Measurements from ENCODE around the gene FBXO10.

Gene FBXO10

GRCh38 chr9:37540634-37541033, 35.5 kb downstream of the FBXO10 start:
- H3K9me3 Mint-ChIP-seq, result no peaks in the 10 kb centered on the region
- H3K36me3 Mint-ChIP-seq (ENCODE audit: insufficient read depth), result peaks cover 2% of the 10 kb centered on the region
- H3K4me3 Mint-ChIP-seq, result no peak overlapping the region
- no peak overlapping the region for H3K27ac Mint-ChIP-seq (ENCODE audit: low read depth)
- no peak for DNase-seq (ENCODE audit: low spot score in 2 of 2)
- no peak for ATAC-seq (replicated peaks; ENCODE audit: extremely low read depth, poor library complexity, severe bottlenecking)
- no peaks in the 10 kb centered on the region for H3K4me1 Mint-ChIP-seq
- no peaks in the 10 kb centered on the region for H3K27me3 Mint-ChIP-seq

- ATAC-seq (replicated peaks; ENCODE audit: extremely low read depth, poor library complexity, severe bottlenecking) (no peak), DNase-seq (ENCODE audit: low spot score in 2 of 2) (no peak)
- H3K36me3 Mint-ChIP-seq (ENCODE audit: insufficient read depth), result peaks cover 2% of the 10 kb centered on the region
- H3K4me3 Mint-ChIP-seq, result no peak overlapping the region
- H3K4me1 Mint-ChIP-seq, result no peaks in the 10 kb centered on the region
- no peak overlapping the region for H3K27ac Mint-ChIP-seq (ENCODE audit: low read depth)
- no peaks in the 10 kb centered on the region for H3K27me3 Mint-ChIP-seq
- H3K9me3 Mint-ChIP-seq, result no peaks in the 10 kb centered on the region
These were observed 36.5 kb downstream of the FBXO10 start for GRCh38 chr9:37539634-37540033.

DNA sequence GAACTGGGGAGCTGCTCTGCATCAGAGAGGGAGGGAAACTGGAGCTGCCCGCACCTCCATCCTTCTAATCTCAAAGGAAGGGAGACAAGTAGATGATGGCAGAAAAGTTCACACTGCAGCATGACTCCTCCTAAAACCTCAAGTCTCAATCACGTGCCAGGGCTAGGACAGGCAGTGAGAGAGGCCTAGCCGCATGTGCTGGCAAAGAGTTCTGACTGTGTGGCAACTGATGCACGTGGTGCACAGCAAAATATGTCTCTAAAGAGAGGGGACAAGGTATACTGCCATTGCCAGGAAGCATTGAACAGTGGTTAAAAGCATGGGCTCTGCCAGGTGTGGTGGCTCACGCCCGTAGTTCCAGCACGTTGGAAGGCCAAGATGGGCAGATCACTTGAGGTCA, 38.1 kb downstream of the FBXO10 start:
- Mint-ChIP-seq H3K36me3 (ENCODE audit: insufficient read depth) (peaks cover 2% of the 10 kb centered on the region), H3K4me3 (no peak overlapping the region), H3K9me3 (no peaks in the 10 kb centered on the region), H3K27ac (ENCODE audit: low read depth) (no peak overlapping the region), H3K27me3 (no peaks in the 10 kb centered on the region), H3K4me1 (no peaks in the 10 kb centered on the region)
- DNase-seq (ENCODE audit: low spot score in 2 of 2) (no peak), ATAC-seq (replicated peaks; ENCODE audit: extremely low read depth, poor library complexity, severe bottlenecking) (no peak)

DNA sequence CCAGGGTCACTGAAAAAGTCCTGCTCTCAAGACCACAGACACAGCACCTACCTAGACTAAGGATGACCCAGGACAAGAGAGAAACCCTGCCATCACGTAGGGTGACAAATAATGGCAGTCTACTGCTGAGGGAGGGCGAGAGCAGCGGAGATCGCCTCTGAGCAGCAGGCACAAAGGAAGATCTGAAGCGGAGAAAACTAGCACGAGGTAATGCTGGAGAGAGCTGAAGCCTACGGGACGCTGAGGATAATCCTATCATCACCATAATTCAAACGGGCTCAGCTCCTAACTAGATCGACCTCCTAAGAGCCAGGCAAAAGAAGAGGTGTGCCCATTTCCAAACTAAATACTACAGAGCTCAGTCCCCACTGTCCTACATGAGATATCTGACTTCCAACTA, 41.3 kb downstream of the FBXO10 start:
- no peaks in the 10 kb centered on the region for H3K9me3 Mint-ChIP-seq
- peak overlapping the region; percentile 10 for H3K27ac Mint-ChIP-seq (ENCODE audit: low read depth)
- peaks cover 5% of the 10 kb centered on the region for H3K4me1 Mint-ChIP-seq
- no peak for DNase-seq (ENCODE audit: low spot score in 2 of 2)
- no peak overlapping the region for H3K4me3 Mint-ChIP-seq
- H3K27me3 Mint-ChIP-seq, result no peaks in the 10 kb centered on the region
- peaks cover 5% of the 10 kb centered on the region for H3K36me3 Mint-ChIP-seq (ENCODE audit: insufficient read depth)
- no peak for ATAC-seq (replicated peaks; ENCODE audit: extremely low read depth, poor library complexity, severe bottlenecking)

- DNase-seq (ENCODE audit: low spot score in 2 of 2) (no peak), ATAC-seq (replicated peaks; ENCODE audit: extremely low read depth, poor library complexity, severe bottlenecking) (no peak)
- H3K4me1 Mint-ChIP-seq, result peaks cover 5% of the 10 kb centered on the region
- H3K27me3 Mint-ChIP-seq, result no peaks in the 10 kb centered on the region
- no peaks in the 10 kb centered on the region for H3K9me3 Mint-ChIP-seq
- H3K27ac Mint-ChIP-seq (ENCODE audit: low read depth), result peak overlapping the region; percentile 10
- peaks cover 5% of the 10 kb centered on the region for H3K36me3 Mint-ChIP-seq (ENCODE audit: insufficient read depth)
- no peak overlapping the region for H3K4me3 Mint-ChIP-seq
These were observed 41.8 kb downstream of the FBXO10 start for GRCh38 chr9:37534412-37534811.

DNA sequence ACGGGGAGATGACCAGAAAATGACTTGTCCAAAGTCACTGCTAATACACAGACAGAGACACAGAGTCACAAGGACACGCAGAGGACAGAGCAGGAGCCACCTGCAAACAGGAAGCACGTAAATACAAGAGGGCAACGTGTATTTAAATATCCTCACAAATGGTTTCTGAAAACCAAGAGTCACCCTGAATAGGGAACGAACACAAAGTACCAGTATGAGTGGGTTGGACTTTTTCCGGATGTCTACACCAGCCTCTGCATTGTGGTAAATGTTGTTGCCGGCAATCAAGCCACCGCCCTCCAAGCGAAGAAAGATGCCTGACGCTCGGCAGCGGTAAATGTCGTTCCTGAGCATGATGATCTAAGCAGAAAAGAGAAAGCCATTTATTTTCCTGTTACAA, 44.5 kb downstream of the FBXO10 start:
- Mint-ChIP-seq H3K27ac (ENCODE audit: low read depth) (peak overlapping the region; percentile 64), H3K27me3 (no peaks in the 10 kb centered on the region), H3K4me3 (peak overlapping the region; percentile 18), H3K36me3 (ENCODE audit: insufficient read depth) (peaks cover 6% of the 10 kb centered on the region), H3K9me3 (no peaks in the 10 kb centered on the region), H3K4me1 (peaks cover 15% of the 10 kb centered on the region)
- peak; percentile 70 for ATAC-seq (replicated peaks; ENCODE audit: extremely low read depth, poor library complexity, severe bottlenecking)
- DNase-seq (ENCODE audit: low spot score in 2 of 2), result peak in 1 of 2 donors; percentile 35

- peaks cover 15% of the 10 kb centered on the region for H3K4me1 Mint-ChIP-seq
- no peaks in the 10 kb centered on the region for H3K27me3 Mint-ChIP-seq
- H3K36me3 Mint-ChIP-seq (ENCODE audit: insufficient read depth), result peaks cover 8% of the 10 kb centered on the region
- peak overlapping the region; percentile 58 for H3K27ac Mint-ChIP-seq (ENCODE audit: low read depth)
- H3K4me3 Mint-ChIP-seq, result peak overlapping the region; percentile 55
- ATAC-seq (replicated peaks; ENCODE audit: extremely low read depth, poor library complexity, severe bottlenecking), result peak; percentile 66
- no peaks in the 10 kb centered on the region for H3K9me3 Mint-ChIP-seq
- peak in 1 of 2 donors; percentile 58 for DNase-seq (ENCODE audit: low spot score in 2 of 2)
These were observed 47.3 kb downstream of the FBXO10 start for GRCh38 chr9:37528652-37529471.

DNA sequence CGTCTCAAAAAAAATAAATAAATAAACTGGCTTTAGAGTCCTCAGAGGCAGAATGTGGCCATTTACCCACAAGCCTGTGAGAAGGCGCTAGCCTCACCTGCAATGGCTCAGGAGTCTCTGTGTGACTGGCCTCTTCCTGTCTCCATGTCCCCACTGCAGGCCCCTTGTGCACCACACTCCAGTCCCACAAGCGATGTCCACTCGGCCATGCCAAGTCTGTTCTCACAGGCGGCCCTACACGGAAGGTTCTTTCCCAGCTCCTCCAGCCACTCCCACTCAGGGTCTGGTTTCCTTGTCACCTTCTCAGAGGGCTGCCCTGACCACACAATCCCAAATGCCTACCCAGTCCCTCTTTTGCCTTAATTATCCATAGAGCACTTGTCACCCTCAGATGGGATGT, 52.3 kb downstream of the FBXO10 start:
- H3K36me3 Mint-ChIP-seq (ENCODE audit: insufficient read depth), result peaks cover 6% of the 10 kb centered on the region
- DNase-seq (ENCODE audit: low spot score in 2 of 2) (no peak), ATAC-seq (replicated peaks; ENCODE audit: extremely low read depth, poor library complexity, severe bottlenecking) (no peak)
- no peak overlapping the region for H3K4me3 Mint-ChIP-seq
- H3K9me3 Mint-ChIP-seq, result no peaks in the 10 kb centered on the region
- no peaks in the 10 kb centered on the region for H3K27me3 Mint-ChIP-seq
- H3K27ac Mint-ChIP-seq (ENCODE audit: low read depth), result no peak overlapping the region
- H3K4me1 Mint-ChIP-seq, result peaks cover 6% of the 10 kb centered on the region

- DNase-seq (ENCODE audit: low spot score in 2 of 2) (no peak), ATAC-seq (replicated peaks; ENCODE audit: extremely low read depth, poor library complexity, severe bottlenecking) (no peak)
- no peaks in the 10 kb centered on the region for H3K4me1 Mint-ChIP-seq
- peaks cover 8% of the 10 kb centered on the region for H3K36me3 Mint-ChIP-seq (ENCODE audit: insufficient read depth)
- no peak overlapping the region for H3K4me3 Mint-ChIP-seq
- no peaks in the 10 kb centered on the region for H3K27me3 Mint-ChIP-seq
- no peaks in the 10 kb centered on the region for H3K9me3 Mint-ChIP-seq
- H3K27ac Mint-ChIP-seq (ENCODE audit: low read depth), result no peak overlapping the region
These were observed 53.2 kb downstream of the FBXO10 start for GRCh38 chr9:37522971-37523370.

GRCh38 chr9:37521111-37521510, 55.1 kb downstream of the FBXO10 start:
- Mint-ChIP-seq H3K4me3 (no peak overlapping the region), H3K9me3 (no peaks in the 10 kb centered on the region), H3K27me3 (no peaks in the 10 kb centered on the region), H3K4me1 (no peaks in the 10 kb centered on the region), H3K27ac (ENCODE audit: low read depth) (no peak overlapping the region), H3K36me3 (ENCODE audit: insufficient read depth) (peaks cover 10% of the 10 kb centered on the region)
- no peak for DNase-seq (ENCODE audit: low spot score in 2 of 2)
- no peak for ATAC-seq (replicated peaks; ENCODE audit: extremely low read depth, poor library complexity, severe bottlenecking)

DNA sequence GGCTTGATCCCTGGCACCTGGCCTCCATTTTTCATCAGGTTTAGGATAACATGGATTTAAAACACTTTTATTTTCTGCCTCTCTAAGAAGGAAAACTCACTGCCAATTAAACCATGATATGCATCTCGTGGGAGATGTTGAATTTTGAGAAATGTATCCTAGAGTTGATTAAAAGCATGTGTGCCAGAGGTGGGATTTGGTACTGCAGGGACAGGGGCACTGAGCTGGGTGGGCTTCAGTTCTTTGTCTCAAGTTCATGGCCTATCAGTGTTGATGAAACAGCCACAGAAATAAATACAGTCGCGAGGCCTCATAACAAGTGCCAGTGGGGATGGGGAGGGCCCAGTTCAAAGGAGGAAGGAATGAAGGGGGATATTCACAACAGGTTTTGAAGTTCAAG, 55.5 kb downstream of the FBXO10 start:
- H3K9me3 Mint-ChIP-seq, result no peaks in the 10 kb centered on the region
- no peaks in the 10 kb centered on the region for H3K27me3 Mint-ChIP-seq
- DNase-seq (ENCODE audit: low spot score in 2 of 2) (no peak), ATAC-seq (replicated peaks; ENCODE audit: extremely low read depth, poor library complexity, severe bottlenecking) (no peak)
- peaks cover 7% of the 10 kb centered on the region for H3K36me3 Mint-ChIP-seq (ENCODE audit: insufficient read depth)
- no peak overlapping the region for H3K27ac Mint-ChIP-seq (ENCODE audit: low read depth)
- H3K4me1 Mint-ChIP-seq, result no peaks in the 10 kb centered on the region
- no peak overlapping the region for H3K4me3 Mint-ChIP-seq

GRCh38 chr9:37517923-37518322, 58.3 kb downstream of the FBXO10 start:
- Mint-ChIP-seq H3K4me3 (no peak overlapping the region), H3K9me3 (no peaks in the 10 kb centered on the region), H3K4me1 (peaks cover 3% of the 10 kb centered on the region), H3K27ac (ENCODE audit: low read depth) (no peak overlapping the region), H3K36me3 (ENCODE audit: insufficient read depth) (peaks cover 10% of the 10 kb centered on the region), H3K27me3 (no peaks in the 10 kb centered on the region)
- DNase-seq (ENCODE audit: low spot score in 2 of 2), result no peak
- ATAC-seq (replicated peaks; ENCODE audit: extremely low read depth, poor library complexity, severe bottlenecking), result no peak

DNA sequence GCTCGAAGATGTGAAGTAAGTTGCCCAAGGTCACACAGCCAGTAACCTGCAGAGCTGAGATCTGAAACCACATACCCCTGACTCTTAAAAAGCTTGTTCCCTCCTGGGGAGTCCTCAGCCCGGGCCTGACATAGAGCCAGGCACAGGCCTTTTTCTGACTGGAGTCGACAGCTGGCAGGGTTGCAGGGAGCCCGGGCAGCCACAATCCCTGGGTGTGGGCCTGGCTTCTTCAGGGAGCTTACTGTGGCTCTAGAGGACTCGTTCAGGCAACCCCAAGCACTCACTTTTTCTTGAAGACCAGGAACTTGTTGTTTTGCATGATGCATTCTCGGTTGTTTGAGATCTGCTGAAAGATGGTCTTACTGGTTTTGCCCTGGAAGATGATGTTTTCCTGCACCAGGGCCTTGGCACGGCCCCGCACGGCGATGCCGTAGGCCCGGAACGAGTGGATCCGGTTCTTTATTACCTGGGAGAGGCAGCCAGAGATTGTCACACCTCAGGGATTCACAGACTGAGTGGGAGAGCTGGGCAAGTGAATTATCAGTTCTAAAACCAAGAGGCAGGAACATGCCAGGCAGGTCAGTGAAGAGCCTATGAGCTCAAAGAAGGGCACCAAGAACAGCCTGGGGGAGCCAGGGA, 60.4 kb downstream of the FBXO10 start:
- no peak for ATAC-seq (replicated peaks; ENCODE audit: extremely low read depth, poor library complexity, severe bottlenecking)
- Mint-ChIP-seq H3K27ac (ENCODE audit: low read depth) (no peak overlapping the region), H3K9me3 (no peaks in the 10 kb centered on the region), H3K27me3 (no peaks in the 10 kb centered on the region), H3K4me3 (no peak overlapping the region), H3K4me1 (peaks cover 13% of the 10 kb centered on the region), H3K36me3 (ENCODE audit: insufficient read depth) (peaks cover 10% of the 10 kb centered on the region)
- DNase-seq (ENCODE audit: low spot score in 2 of 2), result no peak

Measured in central memory CD8-positive, alpha-beta T cell (primary cell).